ENCODE results near the gene KCNG3.
"Not testable (repeated sequence)": the region's sequence is repeated elsewhere in the genome, so short reads cannot be mapped to it uniquely, and the experiment has no call there.

The KCNG3 gene

DNA sequence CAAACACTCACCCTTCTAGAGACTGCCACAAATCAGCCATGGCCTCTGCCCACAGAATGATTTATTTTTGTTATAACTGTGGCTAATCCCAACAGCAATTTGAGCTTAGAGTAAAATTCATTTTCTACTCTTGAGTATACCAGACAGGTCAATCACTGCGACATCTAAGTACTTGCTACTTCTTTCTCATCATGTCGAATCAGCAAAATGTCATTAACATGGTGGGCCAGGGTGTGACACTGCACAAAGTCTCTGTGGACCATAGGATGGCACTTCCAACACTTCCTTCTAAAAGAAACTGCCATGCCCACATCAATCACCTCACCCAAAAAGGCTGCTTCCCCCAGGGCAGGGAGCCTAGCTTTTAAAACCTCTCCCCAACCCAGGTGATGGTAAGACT is 64.4 kb downstream of the KCNG3 start:
- no peak for DNase-seq (ENCODE audit: low read depth)

DNA sequence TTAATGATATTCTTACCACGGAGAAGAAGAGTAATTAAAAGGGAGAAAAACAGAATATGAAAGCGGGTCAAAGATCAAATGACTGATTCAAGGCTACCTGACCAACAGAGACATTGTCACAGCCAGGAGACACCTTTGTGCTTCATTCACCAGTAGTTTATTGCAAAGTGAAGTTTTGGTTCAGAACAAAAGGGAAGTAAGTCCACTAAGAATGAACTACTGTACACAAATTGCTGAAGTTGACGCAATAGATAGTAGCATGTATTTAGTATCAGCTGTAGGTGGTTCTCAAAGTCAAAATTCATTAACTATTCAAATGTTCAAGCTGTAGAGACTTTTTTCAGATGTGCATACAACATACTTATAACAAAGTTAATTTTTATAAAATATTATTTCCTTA is 68.1 kb downstream of the KCNG3 start:
- DNase-seq (ENCODE audit: low read depth) = no peak

DNA sequence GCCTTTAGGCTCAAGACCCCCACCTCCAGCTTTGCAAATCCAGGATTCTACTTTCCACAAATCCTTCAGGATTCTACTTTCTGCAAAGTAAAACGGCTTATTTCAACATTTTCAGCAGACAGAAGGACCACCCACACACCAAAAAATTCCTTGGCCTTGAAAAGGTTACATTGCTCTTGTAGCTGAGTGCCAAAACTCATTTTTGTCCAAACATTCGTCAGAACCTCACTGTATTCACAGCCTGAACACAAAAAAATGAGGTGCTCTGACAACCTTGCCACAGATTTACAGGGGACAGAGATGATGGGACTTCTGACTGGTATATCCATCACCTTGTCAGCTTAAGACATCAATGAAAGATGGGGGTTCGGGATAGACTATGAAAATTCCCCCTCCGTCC is 69.7 kb downstream of the KCNG3 start:
- DNase-seq (ENCODE audit: low read depth) = no peak

- no peak for DNase-seq (ENCODE audit: low read depth)
Observed at GRCh38 chr2:42421601-42422239, 72.1 kb downstream of the KCNG3 start.

DNA sequence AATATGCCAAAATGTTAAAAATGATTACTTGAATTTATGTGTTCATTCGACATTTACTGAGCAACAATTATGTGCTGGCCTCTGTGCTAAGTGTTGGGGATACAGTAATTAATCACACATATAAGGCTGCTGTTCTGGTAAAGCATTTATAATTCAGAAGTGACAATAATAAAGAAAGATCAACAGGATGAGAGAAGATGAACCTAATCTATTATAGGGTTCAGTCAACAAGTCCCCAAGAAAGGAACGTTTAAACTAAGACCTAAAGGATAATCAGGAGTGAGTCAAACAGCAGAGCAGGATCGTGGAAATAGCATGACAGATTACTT is 72.7 kb downstream of the KCNG3 start:
- no peak for DNase-seq (ENCODE audit: low read depth)

GRCh38 chr2:42414648-42415047 is 79.1 kb downstream of the KCNG3 start:
- DNase-seq (ENCODE audit: low read depth) = no peak

DNA sequence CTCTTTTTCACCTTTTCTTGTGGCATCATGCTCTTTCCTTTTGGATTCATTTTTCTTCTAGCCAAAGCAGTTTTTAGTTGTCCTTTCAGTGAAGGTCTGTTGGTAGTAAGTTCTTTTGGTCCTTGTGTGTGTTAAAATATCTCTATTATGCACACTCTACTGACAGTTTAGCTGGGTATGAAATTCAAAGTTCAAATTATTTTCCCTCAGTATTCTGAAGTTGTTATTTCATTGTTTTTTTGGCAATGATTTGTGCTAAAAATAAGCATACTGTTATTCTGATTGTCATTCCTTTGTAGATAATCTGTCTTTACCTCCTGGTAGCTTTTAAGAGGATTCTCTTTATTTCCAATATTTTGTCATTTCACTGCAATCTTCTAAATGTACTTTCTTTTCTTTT is 79.6 kb downstream of the KCNG3 start:
- DNase-seq (ENCODE audit: low read depth) = no peak

DNA sequence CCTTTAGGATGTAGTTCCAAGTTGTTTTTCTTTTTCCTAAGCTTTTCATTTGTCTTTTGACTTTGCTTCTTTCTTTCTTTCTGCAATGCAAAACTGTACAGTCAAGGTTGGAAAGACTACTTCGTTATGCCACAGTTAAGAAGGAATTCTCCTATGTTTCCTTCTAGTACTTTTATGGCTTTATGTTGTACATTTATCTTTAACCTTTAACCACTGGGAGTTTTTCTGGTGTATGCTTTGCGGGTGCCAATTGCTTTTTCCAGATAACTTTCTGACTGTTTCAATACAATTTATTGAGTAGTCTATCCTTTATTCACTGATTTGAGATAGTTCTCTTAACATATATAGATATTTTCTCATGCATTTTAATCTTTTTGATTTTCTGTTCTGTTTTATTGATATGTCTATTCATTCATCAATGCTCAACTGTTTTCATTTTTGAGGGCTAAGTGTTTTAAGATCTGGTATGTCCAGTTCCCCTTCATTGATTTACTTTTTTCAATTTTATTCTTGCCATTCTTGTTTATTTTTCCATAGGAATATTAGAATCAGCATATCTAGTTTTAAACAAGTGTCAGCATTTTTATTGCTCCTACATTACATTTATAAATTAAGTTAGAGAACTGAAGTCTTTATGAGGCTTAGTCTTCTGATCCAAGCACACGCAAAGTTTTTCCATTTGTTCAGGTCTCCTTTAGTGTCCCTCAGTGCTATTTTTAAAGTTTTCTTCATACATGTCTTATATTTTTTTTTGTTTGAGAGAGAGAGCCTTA is 82.9 kb downstream of the KCNG3 start:
- DNase-seq (ENCODE audit: low read depth) = no peak

DNA sequence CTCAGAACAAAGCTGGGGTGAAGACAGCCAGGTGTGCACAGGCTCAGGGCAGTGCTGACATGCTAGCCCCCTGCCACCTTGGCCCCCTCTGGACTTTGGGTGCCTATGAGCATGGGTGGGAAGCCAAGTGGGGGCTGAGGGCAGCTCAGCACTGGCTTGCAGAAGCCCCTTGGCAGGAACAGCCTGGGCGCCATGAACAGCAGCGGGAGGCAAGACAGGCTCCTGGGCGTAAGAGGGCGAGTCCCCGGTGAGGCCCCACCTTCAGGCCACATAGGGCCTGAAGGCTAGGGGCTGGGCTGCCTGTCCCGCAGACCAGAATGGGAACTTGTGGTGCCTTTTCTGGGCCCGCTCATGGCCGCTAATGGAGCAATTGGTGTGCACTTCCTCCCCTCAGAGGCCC is 85.8 kb downstream of the KCNG3 start:
- no peak for DNase-seq (ENCODE audit: low read depth)

GRCh38 chr2:42407476-42407875 is 86.3 kb downstream of the KCNG3 start:
- no peak for DNase-seq (ENCODE audit: low read depth)

DNA sequence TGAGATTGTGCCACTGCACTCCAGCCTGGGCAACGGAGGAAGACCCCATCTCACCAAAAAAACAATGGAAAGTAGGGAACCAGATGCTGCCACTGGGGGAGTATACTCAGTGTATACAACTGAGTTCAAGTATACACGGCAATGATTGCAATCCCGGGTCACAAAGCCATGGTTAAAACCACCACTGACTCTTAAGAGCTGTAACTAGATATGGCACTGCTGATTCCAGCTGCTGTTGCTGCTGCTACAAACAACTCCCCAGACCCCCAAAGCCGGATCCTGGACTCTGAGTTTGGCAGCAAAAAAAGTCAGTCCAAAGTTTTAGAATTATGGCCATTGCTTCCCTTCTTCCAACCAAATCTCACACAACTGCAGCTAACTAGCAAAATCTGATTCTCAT is 89.1 kb downstream of the KCNG3 start:
- DNase-seq (ENCODE audit: low read depth) = no peak

- DNase-seq (ENCODE audit: low read depth) = no peak
Observed at GRCh38 chr2:42401773-42402172, 92.0 kb downstream of the KCNG3 start.

DNA sequence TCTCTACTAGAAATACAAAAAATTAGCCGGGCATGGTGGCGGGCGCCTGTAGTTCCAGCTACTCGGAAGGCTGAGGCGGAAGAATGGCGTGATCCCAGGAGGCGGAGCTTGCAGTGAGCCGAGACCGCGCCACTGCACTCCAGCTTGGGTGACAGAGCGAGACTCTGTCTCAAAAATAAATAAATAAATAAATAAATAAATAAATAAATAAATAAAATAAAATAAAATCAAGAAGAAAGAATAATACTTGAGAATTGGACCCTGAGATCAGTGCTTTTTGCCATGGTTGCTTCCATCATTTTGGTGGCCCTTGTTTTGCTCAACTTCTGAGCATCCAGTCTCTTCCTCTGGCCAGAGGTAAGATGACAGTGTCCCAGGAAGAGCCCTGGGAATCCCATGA is 95.7 kb downstream of the KCNG3 start:
- not testable (repeated sequence) for DNase-seq (ENCODE audit: low read depth)

- DNase-seq (ENCODE audit: low read depth) = not testable (repeated sequence)
Observed at GRCh38 chr2:42393320-42393719, 100.5 kb downstream of the KCNG3 start.

GRCh38 chr2:42392191-42392590 is 101.6 kb downstream of the KCNG3 start:
- DNase-seq (ENCODE audit: low read depth) = no peak
